K562 treated with DMSO at 1 percent for 4 hours (cell line): Measurements from ENCODE around the gene CFAP298. TPM values are rescaled to one million over a fixed set of nuclear protein-coding genes. Genes with fewer than 3 reads are reported as not detected.

Experiments
- total RNA-seq: library from RNA; unstranded; fragments of 300-600 nt; gene quantifications from 2 replicates; pipeline ENCODE4 v1.2.3, GENCODE V29; 2022; ENCODE audit not compliant: insufficient read depth

CFAP298 gene, protein sequence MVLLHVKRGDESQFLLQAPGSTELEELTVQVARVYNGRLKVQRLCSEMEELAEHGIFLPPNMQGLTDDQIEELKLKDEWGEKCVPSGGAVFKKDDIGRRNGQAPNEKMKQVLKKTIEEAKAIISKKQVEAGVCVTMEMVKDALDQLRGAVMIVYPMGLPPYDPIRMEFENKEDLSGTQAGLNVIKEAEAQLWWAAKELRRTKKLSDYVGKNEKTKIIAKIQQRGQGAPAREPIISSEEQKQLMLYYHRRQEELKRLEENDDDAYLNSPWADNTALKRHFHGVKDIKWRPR
- total RNA-seq, result 72.2 and 80.8 TPM in 2 replicates

DNA sequence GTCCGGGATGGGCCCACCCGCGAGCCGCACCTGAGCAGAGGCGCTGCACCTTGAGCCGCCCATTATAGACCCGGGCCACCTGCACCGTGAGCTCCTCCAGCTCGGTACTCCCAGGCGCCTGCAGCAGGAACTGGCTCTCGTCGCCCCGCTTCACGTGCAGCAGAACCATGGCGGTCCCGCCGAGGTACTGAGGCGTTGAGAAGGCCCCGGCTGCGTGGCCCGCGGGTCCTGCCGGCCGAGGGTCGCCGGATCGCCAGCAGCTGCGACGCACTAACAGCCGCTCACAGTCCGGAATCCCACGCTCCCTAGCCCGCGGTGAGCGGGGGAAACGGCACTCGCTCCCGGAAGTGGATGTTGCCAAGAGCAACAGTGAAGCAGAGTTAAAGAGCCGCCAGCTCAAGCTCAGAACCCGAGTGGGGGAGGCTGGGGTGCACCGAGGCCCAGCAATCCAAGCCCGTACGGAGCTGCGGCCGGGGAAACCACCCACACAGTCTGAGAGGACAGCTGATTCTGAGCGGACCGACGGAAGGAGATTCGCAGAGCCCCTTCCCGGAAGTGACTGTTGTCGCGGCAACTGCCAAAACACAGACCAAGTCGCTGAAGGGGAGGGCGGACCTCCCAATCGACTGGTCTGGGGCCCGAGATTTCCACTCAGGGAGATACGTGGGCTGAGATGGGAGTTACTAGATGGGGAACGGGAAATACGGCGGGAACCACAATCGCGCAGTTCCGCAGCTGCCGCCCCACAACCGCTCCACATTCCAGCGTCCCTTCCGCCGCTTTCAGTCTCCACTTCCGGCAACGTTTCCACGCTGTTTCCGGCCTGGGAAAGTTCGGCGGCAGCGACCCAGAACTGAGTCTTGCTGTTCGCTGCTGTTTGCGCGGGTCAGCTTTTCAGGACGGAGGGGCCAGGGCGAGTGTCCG lies at the start of gene CFAP298:
Gene CFAP298 (minus strand): TSS at position 303 of the 924 bp plus-strand sequence. CDS start 134 bp downstream, at position 169.

DNA sequence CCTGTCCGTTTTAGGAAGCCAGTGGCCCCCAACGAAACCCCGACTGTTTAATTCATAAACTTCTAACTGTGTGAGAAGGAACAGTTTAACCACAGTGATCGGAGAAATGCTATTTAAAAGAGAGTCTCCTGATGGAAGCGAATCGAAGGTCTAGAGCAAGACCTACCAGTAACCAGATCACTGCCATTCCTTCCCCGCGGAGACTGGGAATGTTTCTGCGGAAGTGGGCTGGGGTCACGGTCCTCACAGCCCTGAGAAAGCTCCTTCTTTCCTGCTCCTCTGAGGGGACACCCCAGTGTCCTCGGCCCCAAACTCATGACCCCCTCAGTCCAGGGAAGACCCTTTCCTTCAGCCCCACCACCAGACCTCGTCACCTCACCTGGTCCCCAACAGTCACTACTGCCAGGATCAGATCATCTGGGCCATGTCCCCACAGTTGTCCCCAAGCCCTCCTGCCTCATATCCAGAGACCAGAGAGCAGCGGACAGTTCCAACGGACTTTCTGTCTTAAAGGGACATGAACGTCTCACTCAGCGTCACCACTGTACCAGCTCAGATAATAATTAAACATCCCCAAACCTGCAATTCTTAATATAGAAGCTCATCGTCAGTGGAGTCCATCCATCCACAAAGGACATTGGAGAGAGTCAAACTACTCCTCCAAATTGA lies 27.0 kb downstream of the CFAP298 start, which contains the start of gene TCP10L:
Gene TCP10L (minus strand): TSS at position 482 of the 669 bp plus-strand sequence. CDS start 1,219 bp downstream, outside the sequence.

Other genes with a start within 250 kb of the CFAP298 start
- gene URB1, start 219.4 kb downstream of the CFAP298 start, total RNA-seq, result 5.3 and 6.8 TPM in 2 replicates
- gene EVA1C, start 199.7 kb downstream of the CFAP298 start, total RNA-seq, result not detected in 2 replicates
- gene TCP10L, start 26.9 kb downstream of the CFAP298 start, total RNA-seq, result not detected in 2 replicates
- gene SYNJ1, start 115.6 kb upstream of the CFAP298 start, total RNA-seq, result 6.8 and 9.7 TPM in 2 replicates
- gene PAXBP1, start 159.4 kb upstream of the CFAP298 start, total RNA-seq, result 18.1 and 31.7 TPM in 2 replicates